GM21737 (cell line): ENCODE results near the gene CYP2J2.
"Not testable (repeated sequence)": the region's sequence is repeated elsewhere in the genome, so short reads cannot be mapped to it uniquely, and the experiment has no call there.

Source experiments
- ATAC-seq: cut with Tn5 transposase; IDR thresholded peaks from one replicate; pipeline ENCODE4 v1.9.1; 2021; ENCODE audit warnings: mild to moderate bottlenecking, moderate library complexity; ENCODE audit not compliant: unreplicated experiment

CYP2J2 gene

GRCh38 chr1:59921258-59921899 is 5.2 kb downstream of the CYP2J2 start:
- not testable (repeated sequence) for ATAC-seq

DNA sequence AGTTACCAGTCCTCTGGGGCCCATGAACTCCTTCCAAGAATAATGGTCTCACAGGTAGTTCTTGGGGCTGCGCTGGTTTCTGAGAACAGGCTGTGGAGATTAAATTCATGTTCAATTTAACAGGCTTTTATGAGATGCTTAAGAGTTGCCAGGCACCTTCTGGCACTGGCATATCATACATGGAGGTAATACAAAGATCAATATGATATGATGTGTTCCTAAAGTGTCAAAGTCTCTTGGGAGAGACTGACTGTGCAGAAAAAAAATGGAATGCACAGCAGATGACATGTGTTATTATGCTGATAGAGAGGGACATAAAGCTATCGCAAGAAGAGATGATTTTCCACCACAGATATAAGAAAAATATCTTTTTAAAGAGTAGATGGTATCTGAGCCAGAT is 6.8 kb downstream of the CYP2J2 start:
- ATAC-seq, result no peak

GRCh38 chr1:59917785-59918180 is 8.8 kb downstream of the CYP2J2 start:
- no peak for ATAC-seq

GRCh38 chr1:59917026-59917784 is 9.4 kb downstream of the CYP2J2 start:
- ATAC-seq, result no peak

GRCh38 chr1:59915516-59915915 is 11.1 kb downstream of the CYP2J2 start:
- no peak for ATAC-seq

GRCh38 chr1:59914791-59915286 is 11.7 kb downstream of the CYP2J2 start:
- not testable (repeated sequence) for ATAC-seq

- ATAC-seq, result no peak
These were observed 17.9 kb downstream of the CYP2J2 start for GRCh38 chr1:59908682-59909081.

DNA sequence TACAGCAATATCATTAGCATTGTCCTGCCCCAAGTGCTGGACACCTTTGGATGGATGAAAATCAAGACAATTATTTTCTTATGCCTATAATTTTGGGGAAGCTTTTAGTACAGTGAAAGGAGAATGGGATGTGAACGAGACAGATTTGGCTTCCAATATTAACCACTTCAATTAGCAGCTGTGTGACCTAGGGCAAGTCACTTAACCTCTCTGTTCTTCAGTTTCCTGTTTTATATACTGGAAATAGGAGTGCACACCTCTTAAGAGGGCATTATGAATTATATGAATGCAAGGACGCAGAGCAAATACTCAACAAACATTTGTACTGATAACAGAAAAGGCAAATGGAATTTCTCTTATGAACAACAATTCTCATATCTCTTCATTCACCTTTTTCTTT is 18.5 kb downstream of the CYP2J2 start:
- no peak for ATAC-seq

- no peak for ATAC-seq
These were observed 19.6 kb downstream of the CYP2J2 start for GRCh38 chr1:59906931-59907330.

DNA sequence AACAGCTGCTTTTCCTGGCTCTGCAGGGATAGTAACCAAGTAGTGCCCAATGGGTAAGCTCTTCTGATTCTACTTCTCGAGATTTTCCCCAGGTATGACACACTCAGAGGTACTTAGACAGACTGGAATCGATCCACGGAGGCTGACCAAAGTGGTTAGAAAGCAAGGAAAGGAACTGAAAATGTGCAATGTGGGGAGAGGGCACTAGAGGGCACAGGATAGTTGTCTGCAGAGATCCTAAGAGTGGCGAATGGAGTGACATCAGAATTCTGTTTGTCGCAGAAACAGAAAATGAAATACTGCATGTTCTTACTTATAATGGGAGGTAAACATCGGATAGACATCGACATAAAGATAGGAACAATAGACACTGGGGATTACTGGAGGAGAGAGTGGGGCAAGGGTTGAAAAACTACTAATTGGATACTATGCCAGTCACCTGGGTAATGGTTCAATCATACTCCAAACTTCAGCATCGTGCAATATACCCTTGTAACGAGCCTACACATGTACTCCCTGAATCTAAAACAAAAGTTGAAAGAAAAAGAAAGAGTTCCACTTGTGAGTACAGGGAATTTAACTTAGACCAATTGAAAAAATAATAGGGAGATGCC is 23.3 kb downstream of the CYP2J2 start:
- ATAC-seq, result no peak

- ATAC-seq, result no peak
These were observed 24.7 kb downstream of the CYP2J2 start for GRCh38 chr1:59901770-59902388.

- ATAC-seq, result no peak
These were observed 25.9 kb downstream of the CYP2J2 start for GRCh38 chr1:59900640-59901039.

DNA sequence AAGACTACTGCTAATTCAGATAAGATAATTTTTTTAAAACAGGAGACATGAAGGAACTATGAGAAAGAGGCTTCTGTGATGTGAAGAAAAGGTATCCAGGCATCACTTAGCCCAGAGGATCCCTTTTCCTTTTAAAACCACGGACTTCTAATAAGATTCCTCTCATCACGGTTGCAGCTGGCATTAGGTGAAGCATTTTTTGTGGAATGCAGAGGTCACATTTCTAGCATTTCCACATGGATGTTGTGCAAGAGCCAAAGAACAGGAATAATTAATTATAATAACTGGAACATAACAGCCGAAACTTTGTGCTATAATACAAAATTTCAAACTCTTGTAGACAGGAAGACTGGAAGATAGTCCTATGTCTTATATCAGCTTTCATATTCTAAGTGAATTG is 27.6 kb downstream of the CYP2J2 start:
- no peak for ATAC-seq

GRCh38 chr1:59897165-59897564 is 29.4 kb downstream of the CYP2J2 start:
- ATAC-seq, result no peak

GRCh38 chr1:59892841-59893811 is 33.4 kb downstream of the CYP2J2 start:
- ATAC-seq, result no peak

DNA sequence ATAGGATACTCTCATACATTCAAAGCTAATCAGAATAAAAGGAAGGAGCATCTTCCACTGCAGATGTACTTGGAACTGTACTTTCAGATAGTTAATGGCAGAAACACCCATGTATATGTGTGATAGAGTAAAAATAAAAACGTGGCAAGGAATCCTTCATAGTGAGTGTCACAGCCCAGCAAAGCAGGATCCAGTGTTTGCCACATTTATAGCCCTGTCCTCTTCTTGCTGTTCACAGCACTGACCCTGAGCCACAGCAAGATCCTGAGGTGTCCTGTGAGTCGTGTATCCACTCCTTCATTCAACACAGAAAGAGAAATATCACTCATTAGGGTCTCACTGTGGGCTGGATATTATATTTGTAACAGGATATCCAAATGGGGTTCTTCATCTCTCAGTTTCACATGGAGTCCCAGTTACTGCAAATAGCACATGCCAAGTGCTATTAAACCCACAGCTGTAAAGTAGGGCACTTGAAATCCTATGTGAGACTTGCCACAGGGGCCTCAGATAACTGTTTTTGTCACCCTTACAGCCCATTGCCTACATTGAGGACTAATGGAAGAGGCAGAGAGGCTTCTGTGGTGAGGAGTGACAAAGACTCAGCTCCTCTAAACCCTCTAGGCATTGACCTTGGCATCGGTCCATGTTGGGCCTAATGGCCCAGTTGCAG is 41.3 kb downstream of the CYP2J2 start:
- ATAC-seq, result no peak

DNA sequence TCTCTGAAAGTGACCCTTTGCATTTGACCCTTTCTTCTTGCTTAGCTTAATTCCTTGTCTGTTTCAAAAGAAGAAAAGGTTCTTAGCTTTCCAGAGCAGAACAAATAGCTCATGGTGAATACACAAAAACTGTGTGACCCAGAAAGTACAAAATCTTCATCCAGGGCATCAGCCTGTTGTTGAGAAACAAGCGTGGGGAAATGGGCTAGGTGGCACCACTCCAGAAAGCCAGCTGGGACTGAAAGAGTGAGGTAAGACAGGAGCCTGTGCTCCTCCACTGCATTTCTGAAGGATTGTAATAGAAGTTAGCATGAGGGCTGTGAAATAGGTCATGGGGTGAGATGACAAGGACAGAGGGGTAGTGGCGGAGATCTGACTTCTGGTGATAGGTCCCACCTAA is 45.8 kb downstream of the CYP2J2 start:
- ATAC-seq, result no peak

DNA sequence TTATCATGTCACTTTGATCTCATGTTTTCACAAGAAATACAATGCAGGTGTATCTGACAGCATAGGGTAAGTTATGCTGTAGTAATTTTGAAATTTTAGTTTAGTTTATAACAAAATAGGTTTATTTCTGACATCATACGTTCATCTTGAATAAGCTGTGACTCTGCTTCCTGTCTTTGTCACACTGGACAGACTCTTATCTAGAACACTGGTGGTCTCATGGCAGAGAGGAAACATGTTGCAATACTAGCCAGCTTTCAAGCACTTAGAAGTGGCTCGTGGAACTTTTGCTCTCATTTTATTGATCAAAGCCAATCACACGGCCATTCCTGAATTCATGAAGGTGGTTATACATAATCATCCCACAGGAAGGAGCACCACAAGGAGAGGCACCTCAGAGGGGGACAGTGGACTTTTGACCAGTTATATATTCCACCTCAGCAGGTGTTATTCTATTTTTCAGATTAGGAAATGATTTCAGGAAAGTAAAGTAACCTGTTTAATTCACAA is 46.5 kb downstream of the CYP2J2 start:
- no peak for ATAC-seq

DNA sequence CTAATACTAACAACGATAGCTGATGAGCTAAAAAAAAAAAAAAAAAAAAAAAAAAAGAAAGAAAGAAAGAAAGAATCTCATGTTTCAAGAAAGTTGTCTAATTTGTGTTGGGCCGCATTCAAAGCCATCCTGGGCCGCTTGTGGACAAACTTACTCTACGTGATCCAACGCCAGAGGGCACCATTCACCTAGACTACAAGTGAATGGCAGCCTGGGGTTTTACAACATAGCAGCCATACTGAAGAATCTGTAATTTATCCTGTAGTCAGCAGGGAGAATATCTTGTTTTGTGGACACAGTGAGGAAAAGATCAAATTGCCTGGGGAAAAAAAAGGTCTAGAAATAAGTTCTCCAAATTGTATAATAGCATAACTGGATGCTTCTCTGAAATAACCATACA is 47.0 kb downstream of the CYP2J2 start:
- ATAC-seq, result no peak

DNA sequence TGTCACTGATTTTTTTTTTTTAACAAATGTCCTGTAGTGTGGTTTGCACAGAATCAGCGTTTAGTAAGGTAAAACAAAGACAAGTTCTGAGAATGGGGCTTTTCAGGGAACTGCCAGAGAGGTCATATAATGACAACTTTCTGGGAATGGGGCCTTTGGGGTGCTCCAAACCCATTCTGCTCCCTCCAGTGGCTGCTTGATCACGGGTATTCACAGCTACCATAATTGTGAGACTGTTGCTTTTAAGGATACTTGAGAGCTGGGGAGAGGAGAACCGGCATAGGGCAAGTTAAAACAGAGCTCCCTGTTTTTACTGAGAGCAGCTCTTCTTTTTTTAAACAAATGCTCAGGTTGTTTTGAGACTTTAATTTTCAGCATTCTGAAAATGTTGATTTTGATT is 48.2 kb downstream of the CYP2J2 start:
- ATAC-seq, result no peak
